ENCODE results near the gene DEGS1.

- TF ChIP-seq CTCF (conservative IDR thresholded peaks at IDR 0.05; ENCODE audit: low read depth in 2 of 2) (peak in 1 of 2 experiments; percentile 21; a peak in 1 of 4 replicates), REST (IDR thresholded peaks at IDR 0.05; ENCODE audit: unreplicated experiment) (no peak), EZH2 (IDR thresholded peaks at IDR 0.05; ENCODE audit: low read depth, unreplicated experiment) (no peak), POLR2AphosphoS5 (IDR thresholded peaks at IDR 0.05; ENCODE audit: low read depth) (no peak; the same call in 1 of the 2 replicates), EZH2phosphoT487 (IDR thresholded peaks at IDR 0.05; ENCODE audit: unreplicated experiment) (no peak), ZNF331 (CRISPR knock-in tag; IDR thresholded peaks at IDR 0.05; ENCODE audit: low read depth) (no peak), CREB1 (CRISPR knock-in tag; IDR thresholded peaks at IDR 0.05; ENCODE audit: low read depth) (no peak), JUNB (IDR thresholded peaks at IDR 0.05; ENCODE audit: unreplicated experiment) (no peak), ETS1 (IDR thresholded peaks at IDR 0.05) (no peak), ZNF114 (CRISPR knock-in tag; IDR thresholded peaks at IDR 0.05) (no peak)
Observed at GRCh38 chr1:224183591-224184312, 712 bp downstream of the DEGS1 start.

Data from GM23338 (cell line).